Transverse colon (tissue), 3 donors: Measurements from ENCODE around the gene TRIP10.

ENCODE experiments used
- POLR2A ChIP-seq: fragments of 450-650 bp; IDR thresholded peaks from one replicate; pipeline ENCODE4 v1.6.1; 2016; ENCODE audit warnings: antibody characterized with exemption, mild to moderate bottlenecking, moderate library complexity
- POLR2AphosphoS5 ChIP-seq, 3 donors: sonication (generic); formaldehyde crosslinking; IDR thresholded peaks; one replicate each; pipeline ENCODE4 v1.6.1; 2016; ENCODE audit warnings: antibody characterized with exemption in 3 of 3

- TF ChIP-seq POLR2A (no peak), POLR2AphosphoS5 (IDR thresholded peaks at IDR 0.05) (no peak)
Measured at GRCh38 chr19:6734096-6734696, 5.3 kb upstream of the TRIP10 start.
